H9 (cell line): Measurements from ENCODE around the gene KRTAP4-2. TPM values are rescaled to one million over a fixed set of nuclear protein-coding genes. Genes with fewer than 3 reads are reported as not detected.
A peak's percentile ranks its signal among the peaks of the same experiment; 100 is the strongest.

Source experiments
- DNase-seq: peaks from one replicate; pipeline ENCODE4 v3.0.0-alpha.2; 2017
- H2AFZ ChIP-seq: one replicate; pipeline ENCODE4 v1.6.1; 2013; ENCODE audit warnings: mild to moderate bottlenecking, low read length, control low read depth, moderate library complexity
- H2AK5ac ChIP-seq: 2 replicates; pipeline ENCODE4 v1.6.1; 2013; ENCODE audit warnings: low read length, control low read depth, mixed read lengths; ENCODE audit not compliant: insufficient read length
- H2BK120ac ChIP-seq: one replicate; pipeline ENCODE4 v1.6.1; 2013; ENCODE audit warnings: low read depth, mild to moderate bottlenecking, low read length, control low read depth, inconsistent platforms; ENCODE audit not compliant: poor library complexity, severe bottlenecking
- H2BK12ac ChIP-seq: 2 replicates; pipeline ENCODE4 v1.6.1; 2013; ENCODE audit warnings: low read length, control low read depth, mixed read lengths, low read depth; ENCODE audit not compliant: insufficient read length
- H2BK15ac ChIP-seq: 2 replicates; pipeline ENCODE4 v1.6.1; 2013; ENCODE audit warnings: low read depth, low read length, control low read depth
- H2BK20ac ChIP-seq: one replicate; pipeline ENCODE4 v1.6.1; 2013; ENCODE audit warnings: low read depth, mild to moderate bottlenecking, low read length, control low read depth, inconsistent platforms; ENCODE audit not compliant: poor library complexity, severe bottlenecking
- H2BK5ac ChIP-seq: 2 replicates; pipeline ENCODE4 v1.6.1; 2013; ENCODE audit warnings: low read length, control low read depth, mixed read lengths; ENCODE audit not compliant: insufficient read length
- H3K14ac ChIP-seq: 2 replicates; pipeline ENCODE4 v1.6.1; 2013; ENCODE audit warnings: low read length, control low read depth; ENCODE audit not compliant: insufficient read depth
- H3K18ac ChIP-seq: 2 replicates; pipeline ENCODE4 v1.6.1; 2013; ENCODE audit warnings: low read depth, mild to moderate bottlenecking, mixed read lengths, low read length, control low read depth; ENCODE audit not compliant: insufficient read length
- H3K23ac ChIP-seq: 2 replicates; pipeline ENCODE4 v1.6.1; 2013; ENCODE audit warnings: low read length, control low read depth, mixed read lengths, low read depth; ENCODE audit not compliant: insufficient read length
- H3K23me2 ChIP-seq: 2 replicates; pipeline ENCODE4 v1.6.1; 2013; ENCODE audit warnings: low read depth, mild to moderate bottlenecking, mixed read lengths, low read length, control low read depth; ENCODE audit not compliant: insufficient read length, poor library complexity, severe bottlenecking
- H3K27ac ChIP-seq: 2 replicates; pipeline ENCODE4 v1.5.1; 2013; ENCODE audit warnings: low read length, control low read depth, mixed read lengths, low read depth; ENCODE audit not compliant: insufficient read length
- H3K27me3 ChIP-seq: 2 replicates; pipeline ENCODE4 v1.6.1; 2013; ENCODE audit warnings: low read length, control low read depth, inconsistent platforms; ENCODE audit not compliant: insufficient read depth
- H3K4ac ChIP-seq: 2 replicates; pipeline ENCODE4 v1.6.1; 2013; ENCODE audit warnings: low read depth, mild to moderate bottlenecking, control low read depth, inconsistent platforms, low read length, moderate library complexity
- H3K4me1 ChIP-seq: 2 replicates; pipeline ENCODE4 v1.6.1; 2013; ENCODE audit warnings: low read length, control low read depth, inconsistent platforms; ENCODE audit not compliant: insufficient read depth
- H3K4me2 ChIP-seq: 2 replicates; pipeline ENCODE4 v1.6.1; 2013; ENCODE audit warnings: low read length, control low read depth, mixed read lengths; ENCODE audit not compliant: insufficient read length, insufficient read depth
- H3K56ac ChIP-seq: 2 replicates; pipeline ENCODE4 v1.6.1; 2013; ENCODE audit warnings: low read depth, mild to moderate bottlenecking, mixed read lengths, low read length, control low read depth; ENCODE audit not compliant: insufficient read length
- H3K79me1 ChIP-seq: 2 replicates; pipeline ENCODE4 v1.6.1; 2013; ENCODE audit warnings: low read depth, mild to moderate bottlenecking, moderate library complexity, low read length, control low read depth, inconsistent platforms; ENCODE audit not compliant: insufficient read depth, poor library complexity, severe bottlenecking
- H3K79me2 ChIP-seq: 2 replicates; pipeline ENCODE4 v1.6.1; 2013; ENCODE audit warnings: low read length, control low read depth, inconsistent platforms; ENCODE audit not compliant: insufficient read depth
- H3K9ac ChIP-seq: 2 replicates; pipeline ENCODE4 v1.6.1; 2013; ENCODE audit warnings: low read length, control low read depth, mixed read lengths; ENCODE audit not compliant: insufficient read length; ENCODE audit errors: extremely low read depth
- H3K9me3 ChIP-seq: one replicate; pipeline ENCODE4 v1.6.1; 2013; ENCODE audit warnings: low read depth, low read length, inconsistent platforms; ENCODE audit not compliant: control insufficient read depth
- H3T11ph ChIP-seq: one replicate; pipeline ENCODE4 v1.6.1; 2013; ENCODE audit warnings: mild to moderate bottlenecking, low read length, control low read depth, inconsistent platforms
- H4K20me1 ChIP-seq: one replicate; pipeline ENCODE4 v1.6.1; 2013; ENCODE audit not compliant: control insufficient read depth, insufficient read length, insufficient read depth
- H4K5ac ChIP-seq: 2 replicates; pipeline ENCODE4 v1.6.1; 2013; ENCODE audit warnings: low read depth, mild to moderate bottlenecking, mixed read lengths, low read length, control low read depth; ENCODE audit not compliant: insufficient read length
- H4K8ac ChIP-seq: replicated peaks from 2 replicates; pipeline ENCODE4 v1.6.1; 2013; ENCODE audit warnings: low read length, control low read depth, mixed read lengths, low read depth; ENCODE audit not compliant: insufficient read length
- H4K91ac ChIP-seq: 2 replicates; pipeline ENCODE4 v1.6.1; 2013; ENCODE audit warnings: low read depth, mild to moderate bottlenecking, moderate library complexity, mixed read lengths, low read length, control low read depth; ENCODE audit not compliant: insufficient read length
- H3K27ac Mint-ChIP-seq, 3 experiments: 2 replicates in 2 of 3; 3 replicates in 1 of 3; pipeline ENCODE4 v1.8.0; 2020 to 2021; ENCODE audit warnings: mixed read lengths in 3 of 3, mild to moderate bottlenecking in 1 of 3, moderate library complexity in 1 of 3
- H3K27me3 Mint-ChIP-seq: 2 replicates; pipeline ENCODE4 v1.8.0; 2021; ENCODE audit warnings: low read depth, mild to moderate bottlenecking, moderate library complexity, mixed read lengths
- H3K36me3 Mint-ChIP-seq, 3 experiments: 2 replicates in 2 of 3; 3 replicates in 1 of 3; pipeline ENCODE4 v1.8.0; 2020 to 2021; ENCODE audit warnings: low read depth in 3 of 3, mixed read lengths in 3 of 3; ENCODE audit not compliant: insufficient read depth in 1 of 3
- H3K4me1 Mint-ChIP-seq, 2 experiments: 2 replicates each; pipeline ENCODE4 v1.8.0; 2020; ENCODE audit warnings: mixed read lengths in 2 of 2
- H3K4me3 Mint-ChIP-seq, 2 experiments: 2 replicates in 1 of 2; 3 replicates in 1 of 2; pipeline ENCODE4 v1.8.0; 2020 to 2021; ENCODE audit warnings: mild to moderate bottlenecking in 2 of 2, mixed read lengths in 2 of 2, moderate library complexity in 1 of 2
- H3K9me3 Mint-ChIP-seq, 2 experiments: 2 replicates in 1 of 2; 3 replicates in 1 of 2; pipeline ENCODE4 v1.8.0; 2020; ENCODE audit warnings: mild to moderate bottlenecking in 2 of 2, mixed read lengths in 2 of 2, moderate library complexity in 1 of 2
- WGBS: extraction: QIAGEN DNeasy Blood & Tissue Kit; methylation state at CpG from one replicate; pipeline ENCODE4 v1.1.7; 2013; ENCODE audit warnings: missing lambda C conversion rate, low lambda C conversion rate, mixed read lengths; ENCODE audit not compliant: insufficient read length; ENCODE audit errors: extremely low coverage; 5-methylcytosine and 5-hydroxymethylcytosine counted together
- total RNA-seq: library from RNA; stranded (reverse); gene quantifications from 2 replicates; pipeline ENCODE4 v1.2.1, GENCODE V29; 2021
- TF ChIP-seq, protein P1 (sequence below): fragments of 200-600 bp; sonication (generic); conservative IDR thresholded peaks from 3 replicates; pipeline ENCODE4 v1.8.0; 2021; ENCODE audit warnings: antibody characterized with exemption, mild to moderate bottlenecking

KRTAP4-2 gene
- total RNA-seq, 1 experiment from 2014 or later: not detected

DNA sequence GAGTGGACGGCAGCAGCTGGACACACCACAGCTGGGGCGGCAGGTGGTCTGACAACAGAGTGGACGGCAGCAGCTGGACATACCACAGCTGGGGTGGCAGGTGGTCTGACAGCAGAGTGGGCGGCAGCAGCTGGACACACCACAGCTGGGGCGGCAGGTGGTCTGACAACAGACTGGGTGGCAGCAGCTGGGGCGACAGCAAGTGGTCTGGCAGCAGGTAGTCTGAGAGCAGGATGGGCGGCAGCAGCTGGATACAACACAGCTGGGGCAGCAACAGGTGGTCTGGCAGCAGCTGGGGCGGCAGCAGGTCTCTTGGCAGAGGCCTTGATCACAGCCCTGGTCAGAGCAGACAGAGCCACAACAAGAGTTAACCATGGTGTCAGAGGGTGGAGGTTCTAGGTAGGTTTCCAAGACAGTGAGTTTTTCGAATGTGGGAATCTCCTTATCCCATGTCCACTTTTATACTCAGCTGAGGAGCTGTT lies 6.5 kb upstream of the KRTAP4-2 start, which contains the start of gene KRTAP4-1:
Gene KRTAP4-1 (minus strand): TSS at position 432 of the 482 bp plus-strand sequence. CDS start 57 bp downstream, at position 375.
- no peak within 1 kb of the TSS for H3K56ac ChIP-seq
- no peak within 1 kb of the TSS for H2BK12ac ChIP-seq
- no peaks in the 10 kb centered on the region for H3K4me1 ChIP-seq
- no peak within 1 kb of the TSS for H3K27ac ChIP-seq
- no peak within 1 kb of the TSS for H3K9ac ChIP-seq
- H3K9me3 ChIP-seq: no peaks in the 10 kb centered on the region
- TF ChIP-seq, protein P1, sequence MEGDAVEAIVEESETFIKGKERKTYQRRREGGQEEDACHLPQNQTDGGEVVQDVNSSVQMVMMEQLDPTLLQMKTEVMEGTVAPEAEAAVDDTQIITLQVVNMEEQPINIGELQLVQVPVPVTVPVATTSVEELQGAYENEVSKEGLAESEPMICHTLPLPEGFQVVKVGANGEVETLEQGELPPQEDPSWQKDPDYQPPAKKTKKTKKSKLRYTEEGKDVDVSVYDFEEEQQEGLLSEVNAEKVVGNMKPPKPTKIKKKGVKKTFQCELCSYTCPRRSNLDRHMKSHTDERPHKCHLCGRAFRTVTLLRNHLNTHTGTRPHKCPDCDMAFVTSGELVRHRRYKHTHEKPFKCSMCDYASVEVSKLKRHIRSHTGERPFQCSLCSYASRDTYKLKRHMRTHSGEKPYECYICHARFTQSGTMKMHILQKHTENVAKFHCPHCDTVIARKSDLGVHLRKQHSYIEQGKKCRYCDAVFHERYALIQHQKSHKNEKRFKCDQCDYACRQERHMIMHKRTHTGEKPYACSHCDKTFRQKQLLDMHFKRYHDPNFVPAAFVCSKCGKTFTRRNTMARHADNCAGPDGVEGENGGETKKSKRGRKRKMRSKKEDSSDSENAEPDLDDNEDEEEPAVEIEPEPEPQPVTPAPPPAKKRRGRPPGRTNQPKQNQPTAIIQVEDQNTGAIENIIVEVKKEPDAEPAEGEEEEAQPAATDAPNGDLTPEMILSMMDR: no peak
- peak within 1 kb of the TSS in 2 of 3 experiments; percentile 50 to 90; a peak in 3 of 7 replicates for H3K27ac Mint-ChIP-seq
- no peak for DNase-seq
- H3K9me3 Mint-ChIP-seq: no peaks in the 10 kb centered on the region; a peak in 1 of 5 replicates
- no CpG with 5 or more reads among the region's 9 CpGs for WGBS
- no peak within 1 kb of the TSS for H2BK20ac ChIP-seq
- no peaks in the 10 kb centered on the region for H3K36me3 Mint-ChIP-seq
- no peak within 1 kb of the TSS for H3K4me2 ChIP-seq
- no peak within 1 kb of the TSS for H3K4me3 Mint-ChIP-seq
- no peak within 1 kb of the TSS for H2BK5ac ChIP-seq
- H4K91ac ChIP-seq: no peak within 1 kb of the TSS
- H2BK15ac ChIP-seq: no peak within 1 kb of the TSS
- no peaks in the 10 kb centered on the region for H4K20me1 ChIP-seq
- H2BK120ac ChIP-seq: no peak within 1 kb of the TSS
- H3K14ac ChIP-seq: no peak within 1 kb of the TSS
- peaks cover 2% of the 10 kb centered on the region; the same call in 1 of the 2 replicates for H3K27me3 Mint-ChIP-seq
- H4K8ac ChIP-seq: no peak within 1 kb of the TSS
- no peaks in the 10 kb centered on the region for H3K23me2 ChIP-seq
- no peaks in the 10 kb centered on the region for H3K79me1 ChIP-seq
- no peak within 1 kb of the TSS for H2AK5ac ChIP-seq
- H3K4ac ChIP-seq: no peak within 1 kb of the TSS
- H3K79me2 ChIP-seq: no peaks in the 10 kb centered on the region
- H4K5ac ChIP-seq: no peak within 1 kb of the TSS
- H3K27me3 ChIP-seq: no peaks in the 10 kb centered on the region
- peaks cover 8 to 9% of the 10 kb centered on the region in 2 experiments for H3K4me1 Mint-ChIP-seq
- no peak within 1 kb of the TSS for H3K23ac ChIP-seq
- H3K18ac ChIP-seq: no peak within 1 kb of the TSS
- H3T11ph ChIP-seq: no peak within 1 kb of the TSS
- no peak within 1 kb of the TSS for H2AFZ ChIP-seq
